ENCODE measurements around the gene DNLZ.

- TF ChIP-seq POLR2A (IDR thresholded peaks at IDR 0.05; ENCODE audit: low read depth, low read length) (no peak), TAF1 (IDR thresholded peaks at IDR 0.05; ENCODE audit: borderline replicate concordance, low read depth, low read length) (no peak)
Observed at GRCh38 chr9:136349546-136349945, 14.0 kb downstream of the DNLZ start.

Data from GM12892 (cell line).